ENCODE measurements around the gene CHRDL2. TPM values are rescaled to one million over a fixed set of nuclear protein-coding genes. Genes with fewer than 3 reads are reported as not detected.

CHRDL2 gene
- total RNA-seq, 4 donors from 2014 or later: 0.28 to 0.96 TPM; not detected in 2

DNA sequence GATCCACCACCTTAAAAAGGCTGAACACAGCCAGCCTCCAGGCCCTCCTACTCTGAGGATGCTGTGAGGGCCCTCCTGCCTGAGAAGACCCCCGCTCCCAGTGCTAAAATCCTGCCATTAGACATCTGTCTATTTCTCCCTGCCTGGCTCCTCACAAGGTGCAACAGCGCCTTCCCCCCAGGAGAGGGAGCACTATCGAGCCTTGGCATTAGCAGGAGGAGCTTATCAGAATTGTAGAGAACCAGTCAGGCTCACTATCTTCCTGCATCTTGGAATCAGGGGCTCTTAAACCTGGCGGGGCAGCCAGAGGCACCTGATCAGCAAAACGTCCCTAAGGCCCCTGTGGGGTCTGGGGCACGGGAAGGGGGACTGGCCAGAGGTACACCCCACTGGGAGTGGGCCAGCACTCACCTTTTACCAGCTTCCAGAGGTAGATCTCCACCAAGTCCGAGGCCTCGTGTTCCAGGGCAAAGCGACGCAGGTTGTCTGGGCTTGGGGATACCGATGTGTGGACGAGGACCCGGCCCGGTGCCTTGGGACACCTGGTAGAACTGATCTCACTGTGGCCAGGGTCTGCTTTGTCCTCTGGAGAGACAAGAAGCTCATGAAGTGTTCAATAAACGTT, 28.7 kb downstream of the CHRDL2 start:
- DNase-seq (ENCODE audit: low spot score): no peak
- TF ChIP-seq, protein P1, sequence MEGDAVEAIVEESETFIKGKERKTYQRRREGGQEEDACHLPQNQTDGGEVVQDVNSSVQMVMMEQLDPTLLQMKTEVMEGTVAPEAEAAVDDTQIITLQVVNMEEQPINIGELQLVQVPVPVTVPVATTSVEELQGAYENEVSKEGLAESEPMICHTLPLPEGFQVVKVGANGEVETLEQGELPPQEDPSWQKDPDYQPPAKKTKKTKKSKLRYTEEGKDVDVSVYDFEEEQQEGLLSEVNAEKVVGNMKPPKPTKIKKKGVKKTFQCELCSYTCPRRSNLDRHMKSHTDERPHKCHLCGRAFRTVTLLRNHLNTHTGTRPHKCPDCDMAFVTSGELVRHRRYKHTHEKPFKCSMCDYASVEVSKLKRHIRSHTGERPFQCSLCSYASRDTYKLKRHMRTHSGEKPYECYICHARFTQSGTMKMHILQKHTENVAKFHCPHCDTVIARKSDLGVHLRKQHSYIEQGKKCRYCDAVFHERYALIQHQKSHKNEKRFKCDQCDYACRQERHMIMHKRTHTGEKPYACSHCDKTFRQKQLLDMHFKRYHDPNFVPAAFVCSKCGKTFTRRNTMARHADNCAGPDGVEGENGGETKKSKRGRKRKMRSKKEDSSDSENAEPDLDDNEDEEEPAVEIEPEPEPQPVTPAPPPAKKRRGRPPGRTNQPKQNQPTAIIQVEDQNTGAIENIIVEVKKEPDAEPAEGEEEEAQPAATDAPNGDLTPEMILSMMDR (IDR thresholded peaks at IDR 0.05): peak in 1 of 3 donors; percentile 4
- peak; percentile 55 for ATAC-seq (ENCODE audit: low FRiP score)

DNA sequence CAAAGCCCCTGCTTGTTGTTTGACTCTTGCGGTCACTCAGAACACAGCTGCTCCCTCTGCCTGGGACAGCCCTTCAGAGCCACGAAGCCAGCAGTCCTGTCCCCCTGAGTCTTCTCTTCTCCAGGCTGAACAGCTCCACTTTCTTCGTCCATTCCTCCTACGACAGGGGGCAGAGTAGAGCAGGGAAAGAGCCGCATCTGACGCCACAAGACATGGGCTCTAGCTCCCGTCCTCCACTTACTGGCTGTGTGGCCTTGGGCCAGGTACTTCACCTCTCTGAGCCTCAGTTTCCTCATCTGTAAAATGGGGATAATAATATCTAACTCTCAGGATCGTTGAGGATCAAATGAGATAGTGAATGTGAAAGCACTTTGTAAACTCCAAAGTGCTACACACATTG, 29.9 kb downstream of the CHRDL2 start:
- DNase-seq (ENCODE audit: low spot score) (no peak), ATAC-seq (ENCODE audit: low FRiP score) (no peak)
- TF ChIP-seq, protein P1 (IDR thresholded peaks at IDR 0.05): no peak

DNA sequence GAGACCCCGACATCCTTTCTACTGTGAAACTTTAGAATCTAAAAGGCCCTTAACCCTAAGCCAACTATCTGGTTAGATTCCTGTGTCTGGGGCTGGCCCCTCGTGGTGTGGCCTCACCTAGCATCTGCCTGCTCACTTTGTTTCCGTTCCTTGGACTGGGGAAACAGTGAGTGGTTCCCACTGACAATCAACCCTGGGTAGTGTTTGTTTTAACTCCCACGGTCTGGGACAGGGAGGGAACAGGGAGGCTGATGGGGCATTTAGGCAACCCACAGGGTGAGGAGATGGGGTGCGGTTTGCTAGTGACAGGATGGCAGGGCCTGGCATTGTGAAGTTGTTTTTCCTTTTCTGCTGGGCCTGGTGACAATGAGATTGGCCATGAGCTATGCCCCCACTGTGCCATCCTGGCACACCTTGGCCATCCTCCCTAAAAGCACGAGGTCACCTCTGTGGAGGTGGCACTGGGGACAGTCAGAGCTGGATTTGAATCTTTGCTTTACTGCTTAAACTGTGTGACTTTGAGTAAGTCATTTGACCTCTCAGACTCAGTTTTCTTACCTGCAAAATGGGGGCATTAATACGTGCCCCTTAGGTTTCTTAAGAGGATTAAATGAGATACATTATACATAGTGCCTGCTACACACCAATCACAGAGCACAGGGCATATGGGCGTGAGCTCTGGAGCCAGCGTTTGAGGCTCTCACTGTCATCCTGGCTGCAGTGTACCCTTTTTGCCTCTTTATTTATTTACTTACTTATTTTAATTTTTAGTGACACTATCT, 31.4 kb downstream of the CHRDL2 start:
- ATAC-seq (ENCODE audit: low FRiP score): no peak
- TF ChIP-seq, protein P1 (IDR thresholded peaks at IDR 0.05): no peak
- DNase-seq (ENCODE audit: low spot score): no peak

DNA sequence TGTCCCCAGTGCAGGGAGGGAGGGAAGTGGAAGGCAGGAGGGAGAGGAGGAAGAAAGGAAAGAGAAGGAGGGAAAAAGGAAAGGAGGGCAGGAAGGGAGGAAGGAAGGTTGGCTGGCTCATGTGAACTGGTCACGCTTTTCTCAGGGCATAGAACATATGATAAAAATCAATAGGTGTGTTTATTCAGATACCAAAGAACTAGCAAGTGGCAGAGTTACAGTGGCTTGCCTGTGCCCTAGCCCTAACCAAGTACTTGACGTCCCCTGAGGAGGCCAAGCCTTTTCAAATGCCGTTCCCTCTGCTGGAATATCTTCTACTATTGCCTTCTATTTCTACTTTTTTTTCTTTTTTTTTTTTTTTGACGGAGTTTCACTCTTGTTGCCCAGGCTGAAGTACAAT, 33.5 kb downstream of the CHRDL2 start:
- ATAC-seq (ENCODE audit: low FRiP score): no peak
- TF ChIP-seq, protein P1 (IDR thresholded peaks at IDR 0.05): no peak

DNA sequence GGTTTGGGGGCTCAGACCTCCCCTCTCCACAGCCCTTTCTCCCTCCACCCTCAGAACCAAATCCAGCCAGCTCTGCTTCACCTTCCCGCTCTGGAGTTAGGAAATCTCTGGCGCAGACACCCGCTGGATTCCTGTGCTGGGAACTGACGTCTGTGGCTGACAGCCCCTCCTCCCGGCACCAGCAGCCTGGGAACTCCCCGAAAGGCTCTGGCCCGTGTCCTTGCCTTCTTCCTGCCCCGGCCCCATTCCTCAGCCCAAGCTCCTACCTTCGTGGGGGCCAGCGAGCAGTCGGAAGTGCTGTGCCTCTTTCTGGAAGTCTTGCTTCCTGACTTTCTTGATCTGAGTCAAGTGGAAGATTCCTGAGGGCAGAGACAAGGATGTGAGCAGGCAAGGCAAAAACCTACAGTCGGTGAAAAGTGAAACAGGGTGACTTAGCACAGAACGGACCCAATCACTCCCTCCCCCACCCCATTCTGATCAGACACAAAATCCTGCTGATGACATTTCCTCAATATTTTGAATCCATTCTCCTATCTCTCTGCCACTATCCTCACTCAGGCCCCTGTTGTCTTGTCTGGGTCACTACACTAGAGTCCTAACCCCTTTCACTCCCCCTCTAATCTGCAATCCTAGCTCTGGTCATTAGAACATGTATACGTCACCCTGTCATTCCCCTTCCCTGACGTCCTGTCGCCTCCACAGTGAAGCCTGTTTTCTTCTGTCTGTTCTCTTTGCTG, 34.1 kb downstream of the CHRDL2 start:
- peak; percentile 89 for ATAC-seq (ENCODE audit: low FRiP score)
- TF ChIP-seq, protein P1 (IDR thresholded peaks at IDR 0.05): no peak
- peak; percentile 55 for DNase-seq (ENCODE audit: low spot score)

More for the DNA sequence above, 33.5 kb downstream of the CHRDL2 start:
- DNase-seq (ENCODE audit: low spot score): no peak

DNA sequence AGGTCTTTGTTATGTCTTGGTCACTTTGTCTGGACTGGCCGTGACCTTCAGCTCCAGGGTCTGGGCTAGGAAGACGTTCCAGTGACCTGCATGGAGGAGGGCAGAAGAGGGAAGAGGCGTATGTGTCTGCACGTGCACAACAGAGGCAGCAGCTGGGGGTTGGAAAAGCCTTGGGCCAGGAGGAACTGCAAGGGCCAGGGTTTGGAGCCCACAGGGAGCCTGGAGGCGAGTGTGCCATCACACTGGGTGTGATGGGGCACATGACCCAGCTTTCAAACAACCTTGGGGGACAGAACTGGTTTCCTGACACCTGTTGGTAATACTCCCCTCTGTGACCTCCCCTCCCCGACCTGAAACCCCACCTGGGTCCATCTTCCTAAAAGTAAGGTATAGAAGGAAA, 34.7 kb downstream of the CHRDL2 start:
- TF ChIP-seq, protein P1 (IDR thresholded peaks at IDR 0.05): no peak
- no peak for DNase-seq (ENCODE audit: low spot score)
- ATAC-seq (ENCODE audit: low FRiP score): peak; percentile 39
